ENCODE measurements around the gene ZDHHC9. TPM values are rescaled to one million over a fixed set of nuclear protein-coding genes. Genes with fewer than 3 reads are reported as not detected.
"Not testable (repeated sequence)": the region's sequence is repeated elsewhere in the genome, so short reads cannot be mapped to it uniquely, and the experiment has no call there.

Gene ZDHHC9
- polyA plus RNA-seq (2012; ENCODE audit: insufficient read depth, insufficient read length): 9.6 TPM

GRCh38 chrX:129843459-129844306 lies at the start of gene ZDHHC9:
TSS of gene ZDHHC9 (minus strand) at chrX:129843886. CDS start at chrX:129841945, 1,941 bp downstream.
- H3K4me3 ChIP-seq (ENCODE audit: low read length): peak within 1 kb of the TSS; percentile 67
- DNase-seq (ENCODE audit: low read depth, low spot score): peak; percentile 81

GRCh38 chrX:129877401-129877800 lies 33.7 kb upstream of the ZDHHC9 start:
- DNase-seq (ENCODE audit: low read depth, low spot score): no peak
- H3K4me3 ChIP-seq (ENCODE audit: low read length): no peak overlapping the region

- peak; percentile 1 for DNase-seq (ENCODE audit: low read depth, low spot score)
These were observed 33.2 kb upstream of the ZDHHC9 start for GRCh38 chrX:129876771-129877305.

GRCh38 chrX:129875669-129876068 lies 32.0 kb upstream of the ZDHHC9 start:
- DNase-seq (ENCODE audit: low read depth, low spot score): peak; percentile 6

More at GRCh38 chrX:129876771-129877305, 33.2 kb upstream of the ZDHHC9 start:
- no peak overlapping the region for H3K4me3 ChIP-seq (ENCODE audit: low read length)

GRCh38 chrX:129872524-129872923 lies 28.8 kb upstream of the ZDHHC9 start:
- H3K4me3 ChIP-seq (ENCODE audit: low read length): no peak overlapping the region
- no peak for DNase-seq (ENCODE audit: low read depth, low spot score)

More at GRCh38 chrX:129875669-129876068, 32.0 kb upstream of the ZDHHC9 start:
- no peak overlapping the region for H3K4me3 ChIP-seq (ENCODE audit: low read length)

GRCh38 chrX:129866321-129866720 lies 22.6 kb upstream of the ZDHHC9 start:
- not testable (repeated sequence) for H3K4me3 ChIP-seq (ENCODE audit: low read length); DNase-seq (ENCODE audit: low read depth, low spot score)

GRCh38 chrX:129859134-129859533 lies 15.4 kb upstream of the ZDHHC9 start:
- not testable (repeated sequence) for DNase-seq (ENCODE audit: low read depth, low spot score); H3K4me3 ChIP-seq (ENCODE audit: low read length)

GRCh38 chrX:129851825-129852224 lies 8.1 kb upstream of the ZDHHC9 start:
- not testable (repeated sequence) for DNase-seq (ENCODE audit: low read depth, low spot score); H3K4me3 ChIP-seq (ENCODE audit: low read length)

GRCh38 chrX:129846716-129847115 lies 3.0 kb upstream of the ZDHHC9 start:
- peak; percentile 39 for DNase-seq (ENCODE audit: low read depth, low spot score)
- no peak overlapping the region for H3K4me3 ChIP-seq (ENCODE audit: low read length)

GRCh38 chrX:129845616-129846190 lies 2.0 kb upstream of the ZDHHC9 start:
- no peak overlapping the region for H3K4me3 ChIP-seq (ENCODE audit: low read length)
- no peak for DNase-seq (ENCODE audit: low read depth, low spot score)

- no peak for DNase-seq (ENCODE audit: low read depth, low spot score)
- H3K4me3 ChIP-seq (ENCODE audit: low read length): peak overlapping the region; percentile 67
These were observed 552 bp downstream of the ZDHHC9 start for GRCh38 chrX:129843209-129843458.

- DNase-seq (ENCODE audit: low read depth, low spot score): no peak
- peak overlapping the region; percentile 67 for H3K4me3 ChIP-seq (ENCODE audit: low read length)
These were observed 1.0 kb downstream of the ZDHHC9 start for GRCh38 chrX:129842510-129843208.

- no peak overlapping the region for H3K4me3 ChIP-seq (ENCODE audit: low read length)
- DNase-seq (ENCODE audit: low read depth, low spot score): no peak
These were observed 3.3 kb downstream of the ZDHHC9 start for GRCh38 chrX:129840344-129840743.

GRCh38 chrX:129836827-129837226 lies 6.9 kb downstream of the ZDHHC9 start:
- no peak for DNase-seq (ENCODE audit: low read depth, low spot score)
- no peak overlapping the region for H3K4me3 ChIP-seq (ENCODE audit: low read length)

- no peak for DNase-seq (ENCODE audit: low read depth, low spot score)
- no peak overlapping the region for H3K4me3 ChIP-seq (ENCODE audit: low read length)
These were observed 10.3 kb downstream of the ZDHHC9 start for GRCh38 chrX:129833153-129833990.

- no peak overlapping the region for H3K4me3 ChIP-seq (ENCODE audit: low read length)
- no peak for DNase-seq (ENCODE audit: low read depth, low spot score)
These were observed 12.4 kb downstream of the ZDHHC9 start for GRCh38 chrX:129831091-129831885.

GRCh38 chrX:129830494-129830893 lies 13.2 kb downstream of the ZDHHC9 start:
- DNase-seq (ENCODE audit: low read depth, low spot score): no peak
- H3K4me3 ChIP-seq (ENCODE audit: low read length): no peak overlapping the region

All from Jurkat, Clone E6-1 (cell line).